Esophagus muscularis mucosa (tissue), 4 donors: Measurements from ENCODE around the gene YBX2. TPM values are rescaled to one million over a fixed set of nuclear protein-coding genes. Genes with fewer than 3 reads are reported as not detected.

Experiments
- DNase-seq: peaks from one replicate; pipeline ENCODE4 v3.0.0-alpha.2; 2017; ENCODE audit errors: extremely low spot score
- H3K27ac ChIP-seq, 4 donors: fragments of 200-600 bp; sonication (generic); replicated peaks in 1 of 4; 1 replicate in 3 of 4; 2 replicates in 1 of 4; pipeline ENCODE4 v1.5.1; 2016 to 2019; ENCODE audit warnings: mild to moderate bottlenecking in 1 of 4
- H3K27me3 ChIP-seq, 4 donors: fragments of 200-600 bp; sonication (generic); one replicate each; pipeline versions ENCODE4 v1.5.1 to v1.6.0; 2016 to 2019
- H3K36me3 ChIP-seq, 4 donors: fragments of 200-600 bp; sonication (generic); one replicate each; pipeline ENCODE4 v1.5.1; 2016 to 2019
- H3K4me1 ChIP-seq, 4 donors: fragments of 200-600 bp; sonication (generic); one replicate each; pipeline ENCODE4 v1.5.1; 2016 to 2019
- H3K4me3 ChIP-seq, 4 donors: fragments of 200-600 bp; sonication (generic); 1 replicate in 2 of 4; 2 replicates in 2 of 4; pipeline ENCODE4 v1.5.1; 2016 to 2019; ENCODE audit warnings: mild to moderate bottlenecking in 4 of 4, moderate library complexity in 1 of 4
- H3K9me3 ChIP-seq, 4 donors: fragments of 200-600 bp; sonication (generic); 1 replicate in 3 of 4; 2 replicates in 1 of 4; pipeline ENCODE4 v1.5.1; 2016 to 2019
- CTCF ChIP-seq, 3 experiments: fragments of 200-600 bp in 2 of 3; fragments of 450-650 bp in 1 of 3; sonication (generic) in 2 of 3; IDR thresholded peaks; one replicate each; pipeline ENCODE4 v1.5.1; 2017 to 2019; ENCODE audit warnings: antibody characterized with exemption in 3 of 3, mild to moderate bottlenecking in 2 of 3, moderate library complexity in 1 of 3
- EP300 ChIP-seq: sonication (generic); formaldehyde crosslinking; IDR thresholded peaks from one replicate; pipeline ENCODE4 v1.6.1; 2017; ENCODE audit warnings: antibody characterized with exemption
- POLR2A ChIP-seq: fragments of 450-650 bp; IDR thresholded peaks from one replicate; pipeline ENCODE4 v1.6.1; 2017; ENCODE audit warnings: antibody characterized with exemption, moderate library complexity, mild to moderate bottlenecking, low read depth
- POLR2AphosphoS5 ChIP-seq, 2 donors: sonication (generic); formaldehyde crosslinking; IDR thresholded peaks; one replicate each; pipeline ENCODE4 v1.6.1; 2017; ENCODE audit warnings: antibody characterized with exemption in 2 of 2
- WGBS: methylation state at CpG from one replicate; pipeline ENCODE4 v1.1.5; 2018; 5-methylcytosine and 5-hydroxymethylcytosine counted together
- intact Hi-C: fragments of 100-400 bp; cut with DNase I; formaldehyde crosslinking; loops from one replicate; pipeline ENCODE4 v1.15.1; 2023
- total RNA-seq, 4 donors: library from RNA; depleted of rRNA; stranded (reverse); fragments of >200 nt; gene quantifications; one replicate each; pipeline versions ENCODE4 v1.1.0 to v1.2.1, GENCODE V29; 2016

YBX2 gene
- total RNA-seq, 4 donors from 2014 or later, result 3.6 to 8.7 (median 4.4) TPM

- intact Hi-C loops, result no loop called here
- H3K4me3 ChIP-seq, result no peak overlapping the region
- no peak for DNase-seq
- peaks cover 35 to 44% (median 39%) of the 10 kb centered on the region in 4 donors for H3K4me1 ChIP-seq
- peaks cover 0 to 7% (median 0%) of the 10 kb centered on the region in 4 donors for H3K27me3 ChIP-seq
- WGBS, result 84% methylated on average over 8 of the region's 8 CpGs
- TF ChIP-seq EP300 (no peak), CTCF (IDR thresholded peaks at IDR 0.05) (no peak), POLR2A (no peak), POLR2AphosphoS5 (IDR thresholded peaks at IDR 0.05) (no peak)
- no peaks in the 10 kb centered on the region for H3K9me3 ChIP-seq
- no peak overlapping the region for H3K27ac ChIP-seq
- peaks cover 7 to 10% (median 8%) of the 10 kb centered on the region in 4 donors for H3K36me3 ChIP-seq
Observed at GRCh38 chr17:7279448-7279847, 15.0 kb downstream of the YBX2 start.

- H3K36me3 ChIP-seq, result no peaks in the 10 kb centered on the region
- no peak overlapping the region for H3K4me3 ChIP-seq
- TF ChIP-seq POLR2AphosphoS5 (IDR thresholded peaks at IDR 0.05), result no peak
- TF ChIP-seq EP300, result no peak
- TF ChIP-seq CTCF (IDR thresholded peaks at IDR 0.05), result no peak
- TF ChIP-seq POLR2A, result no peak
- no peak overlapping the region for H3K27ac ChIP-seq
- no peak for DNase-seq
- H3K9me3 ChIP-seq, result no peaks in the 10 kb centered on the region
- WGBS, result 80% methylated on average over 1 of the region's 1 CpG
- H3K27me3 ChIP-seq, result peaks cover 11 to 61% (median 28%) of the 10 kb centered on the region in 4 donors
- intact Hi-C loops, result no loop called here
- peaks cover 14 to 22% (median 16%) of the 10 kb centered on the region in 4 donors for H3K4me1 ChIP-seq
Observed at GRCh38 chr17:7266784-7267183, 27.7 kb downstream of the YBX2 start.

GRCh38 chr17:7263801-7264078 lies 30.7 kb downstream of the YBX2 start:
- Histone ChIP-seq H3K27me3 (peaks cover 17 to 67% (median 38%) of the 10 kb centered on the region in 4 donors), H3K9me3 (no peaks in the 10 kb centered on the region), H3K4me3 (peak overlapping the region in 2 of 4 donors; percentile 29 to 64), H3K36me3 (peaks cover 8 to 11% (median 9%) of the 10 kb centered on the region in 4 donors), H3K27ac (no peak overlapping the region), H3K4me1 (peaks cover 25 to 40% (median 30%) of the 10 kb centered on the region in 4 donors)
- WGBS, result 31% methylated on average over 4 of the region's 4 CpGs
- TF ChIP-seq POLR2AphosphoS5 (IDR thresholded peaks at IDR 0.05), result no peak
- TF ChIP-seq EP300, result no peak
- no peak for TF ChIP-seq POLR2A
- no peak for TF ChIP-seq CTCF (IDR thresholded peaks at IDR 0.05)
- no peak for DNase-seq
- intact Hi-C loops, result no loop called here

- Histone ChIP-seq H3K36me3 (peaks cover 14 to 17% (median 15%) of the 10 kb centered on the region in 4 donors), H3K4me3 (peak overlapping the region; percentile 29 to 64 (median 36)), H3K27me3 (peaks cover 17 to 67% (median 38%) of the 10 kb centered on the region in 4 donors), H3K27ac (peak overlapping the region in 1 of 4 donors; percentile 24), H3K9me3 (no peaks in the 10 kb centered on the region), H3K4me1 (peaks cover 25 to 40% (median 30%) of the 10 kb centered on the region in 4 donors)
- DNase-seq, result no peak
- no peak for TF ChIP-seq POLR2A
- no peak for TF ChIP-seq POLR2AphosphoS5 (IDR thresholded peaks at IDR 0.05)
- no peak for TF ChIP-seq EP300
- TF ChIP-seq CTCF (IDR thresholded peaks at IDR 0.05), result no peak
- WGBS, result 13% methylated on average over 26 of the region's 26 CpGs
- intact Hi-C loops, result no loop called here
Observed at GRCh38 chr17:7262935-7263800, 31.3 kb downstream of the YBX2 start.
